A673 (cell line): ENCODE measurements around the gene LAGE3.

Experiments
- CTCF ChIP-seq: fragments of 300-800, 200-600 bp; sonication (generic); conservative IDR thresholded peaks from 2 replicates; pipeline ENCODE4 v1.5.1; 2017; ENCODE audit warnings: low read depth, mild to moderate bottlenecking, antibody characterized with exemption, low read length, moderate library complexity, mixed read lengths
- EZH2 ChIP-seq: fragments of 200-600 bp; sonication (generic); IDR thresholded peaks from 2 replicates; pipeline ENCODE4 v1.6.1; 2017; ENCODE audit warnings: borderline replicate concordance, low read depth, mild to moderate bottlenecking, mixed read lengths, antibody characterized with exemption, low read length; ENCODE audit not compliant: poor library complexity, severe bottlenecking

GRCh38 chrX:154457491-154458115, 21.5 kb downstream of the LAGE3 start:
- no peak for TF ChIP-seq CTCF
- TF ChIP-seq EZH2 = no peak
